GM10266 (cell line): ENCODE measurements around the gene SERPINA3.

Experiments used
- DNase-seq: peaks from one replicate; pipeline ENCODE4 v3.0.0; 2012; ENCODE audit errors: extremely low spot score
- CTCF ChIP-seq: IDR thresholded peaks from 2 replicates; pipeline ENCODE4 v1.5.1; 2012; ENCODE audit warnings: mild to moderate bottlenecking, low read depth; ENCODE audit not compliant: control insufficient read depth, insufficient read depth; ENCODE audit errors: missing control alignments

SERPINA3 gene

GRCh38 chr14:94659901-94660300 is 47.7 kb downstream of the SERPINA3 start:
- DNase-seq, result no peak
- TF ChIP-seq CTCF, result no peak

DNA sequence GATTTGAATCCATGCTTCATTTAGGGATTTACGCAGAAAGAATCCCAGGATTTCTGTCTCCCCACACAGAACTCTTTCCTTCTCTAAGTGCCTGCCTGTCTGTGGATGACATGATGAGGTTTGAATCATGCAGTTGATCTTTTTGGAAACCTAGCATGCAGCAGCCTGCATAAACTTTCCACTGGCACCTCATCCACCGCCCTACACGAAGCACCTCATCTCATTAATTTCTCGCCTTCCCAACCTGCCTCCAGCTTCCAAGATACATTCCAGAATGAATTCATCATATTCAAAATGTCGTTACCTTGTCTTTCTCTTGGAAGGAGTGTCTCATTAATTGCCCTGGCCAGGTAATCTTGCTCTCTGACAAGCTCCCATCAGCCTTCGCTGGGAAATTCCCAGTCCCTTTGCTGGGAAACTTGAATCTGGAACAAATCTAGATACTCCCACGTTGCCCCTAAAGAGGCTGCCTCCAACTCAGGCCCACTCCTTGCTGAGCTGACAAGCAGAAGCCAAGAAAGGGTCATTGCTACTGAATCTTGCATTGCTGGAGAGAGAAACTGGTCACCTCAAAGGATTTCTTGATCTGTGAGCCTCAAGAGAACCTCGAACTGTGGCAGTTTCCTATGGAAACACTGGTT is 48.2 kb downstream of the SERPINA3 start:
- no peak for DNase-seq
- no peak for TF ChIP-seq CTCF

GRCh38 chr14:94663538-94663937 is 51.3 kb downstream of the SERPINA3 start:
- no peak for DNase-seq
- TF ChIP-seq CTCF, result no peak

DNA sequence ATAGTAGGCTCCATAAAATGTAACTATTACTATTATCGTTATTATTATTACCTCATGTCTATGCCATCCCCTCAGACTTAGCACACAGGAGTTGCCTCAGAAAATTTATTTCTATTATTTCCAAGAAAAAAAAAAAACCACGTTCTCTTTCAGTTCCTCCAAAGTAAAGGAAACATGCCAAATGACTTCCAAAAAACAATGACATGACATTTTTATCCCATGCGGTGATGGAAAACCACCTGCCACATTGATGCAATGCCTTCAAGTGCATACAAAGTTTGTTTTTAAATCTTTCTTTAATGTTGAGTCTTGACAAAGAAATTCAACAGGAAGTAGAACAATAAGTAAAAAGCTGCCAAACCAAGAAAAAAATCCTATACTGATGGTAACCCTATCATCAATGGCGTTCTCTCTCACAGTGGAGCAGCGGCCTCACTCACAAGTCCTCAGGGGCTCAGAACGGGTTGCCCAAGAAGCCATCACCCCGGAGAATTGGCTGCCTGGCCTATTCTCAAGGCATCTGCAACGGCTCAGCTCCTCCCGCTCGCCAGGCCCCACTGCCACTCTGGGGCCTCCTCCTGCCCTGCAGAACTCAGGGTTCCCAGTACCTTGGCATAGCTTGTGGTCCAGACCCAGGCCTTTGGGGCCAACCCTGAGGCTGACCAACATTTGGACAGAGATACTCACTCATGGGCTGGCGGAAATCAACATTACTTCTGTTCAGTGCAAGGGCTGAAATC is 51.9 kb downstream of the SERPINA3 start:
- no peak for DNase-seq
- TF ChIP-seq CTCF, result no peak

GRCh38 chr14:94665121-94665520 is 52.9 kb downstream of the SERPINA3 start:
- no peak for DNase-seq
- TF ChIP-seq CTCF, result no peak

- no peak for DNase-seq
- TF ChIP-seq CTCF, result no peak
Measured at GRCh38 chr14:94665544-94665943, 53.4 kb downstream of the SERPINA3 start.

- no peak for DNase-seq
- TF ChIP-seq CTCF, result no peak
Measured at GRCh38 chr14:94670692-94671285, 58.6 kb downstream of the SERPINA3 start.
